A673 (cell line): ENCODE measurements around the gene EDIL3. TPM values are rescaled to one million over a fixed set of nuclear protein-coding genes. Genes with fewer than 3 reads are reported as not detected.
"Not testable (repeated sequence)": the region's sequence is repeated elsewhere in the genome, so short reads cannot be mapped to it uniquely, and the experiment has no call there.

Experiments
- BruUV-seq: library from RNA; stranded (reverse); fragments of 400-500 nt; replicated peaks from 2 replicates; lab custom pipeline; 2021; lab: Mats Ljungman, UMichigan
- CTCF ChIA-PET: fragments of 300-600 bp; sonication (Branson Sonifier 250); formaldehyde crosslinking; loops from one replicate; lab custom pipeline; 2022; ENCODE audit warnings: antibody characterized with exemption; lab: Charles Lee
- POLR2A ChIA-PET: fragments of 300-600 bp; sonication (Branson Sonifier 250); formaldehyde crosslinking; loops from one replicate; lab custom pipeline; 2022; ENCODE audit warnings: antibody characterized with exemption; ENCODE audit not compliant: low non-redundant PET; lab: Charles Lee
- DNase-seq: peaks from one replicate; pipeline ENCODE4 v3.0.0-alpha.2; 2015; ENCODE audit warnings: low spot score
- H3K27ac ChIP-seq: fragments of 200-600 bp; sonication (generic); 2 replicates; pipeline ENCODE4 v1.5.1; 2016; ENCODE audit warnings: mixed run types, low read depth, mild to moderate bottlenecking, mixed read lengths, antibody characterized with exemption, low read length; ENCODE audit not compliant: poor library complexity, severe bottlenecking
- H3K27me3 ChIP-seq: fragments of 200-600 bp; sonication (generic); replicated peaks from 2 replicates; pipeline ENCODE4 v1.6.1; 2017; ENCODE audit warnings: mixed run types, low read depth, mild to moderate bottlenecking, mixed read lengths, antibody characterized with exemption, low read length; ENCODE audit not compliant: insufficient read depth, poor library complexity
- H3K36me3 ChIP-seq: fragments of 200-600 bp; sonication (generic); 2 replicates; pipeline ENCODE4 v1.6.1; 2016; ENCODE audit warnings: mixed run types, mild to moderate bottlenecking, mixed read lengths, antibody characterized with exemption, low read length; ENCODE audit not compliant: insufficient read depth, poor library complexity, severe bottlenecking
- H3K4me1 ChIP-seq: fragments of 200-600 bp; sonication (generic); 2 replicates; pipeline ENCODE4 v1.6.1; 2017; ENCODE audit warnings: mixed run types, mild to moderate bottlenecking, mixed read lengths, antibody characterized with exemption, low read length; ENCODE audit not compliant: insufficient read depth, poor library complexity, severe bottlenecking
- H3K4me3 ChIP-seq: fragments of 200-600 bp; sonication (generic); 2 replicates; pipeline ENCODE4 v1.5.1; 2016; ENCODE audit warnings: low read depth, mixed run types, mild to moderate bottlenecking, mixed read lengths, low read length; ENCODE audit not compliant: poor library complexity, severe bottlenecking
- H3K9me3 ChIP-seq: fragments of 200-600 bp; sonication (generic); 2 replicates; pipeline ENCODE4 v1.6.1; 2016; ENCODE audit warnings: mixed run types, low read depth, mild to moderate bottlenecking, mixed read lengths, antibody characterized with exemption, low read length; ENCODE audit not compliant: poor library complexity, severe bottlenecking
- EZH2 ChIP-seq: fragments of 200-600 bp; sonication (generic); IDR thresholded peaks from 2 replicates; pipeline ENCODE4 v1.6.1; 2017; ENCODE audit warnings: borderline replicate concordance, low read depth, mild to moderate bottlenecking, mixed read lengths, antibody characterized with exemption, low read length; ENCODE audit not compliant: poor library complexity, severe bottlenecking
- intact Hi-C: fragments of 100-400 bp; cut with micrococcal nuclease; formaldehyde crosslinking; loops from one replicate; pipeline ENCODE4 v1.10.0; 2022; ENCODE audit not compliant: unreplicated experiment
- total RNA-seq: library from RNA; stranded (reverse); gene quantifications from 2 replicates; pipeline ENCODE4 v1.2.3, GENCODE V29; 2021
- TF ChIP-seq, protein P1 (sequence below): fragments of 300-800, 200-600 bp; sonication (generic); conservative IDR thresholded peaks from 2 replicates; pipeline ENCODE4 v1.5.1; 2017; ENCODE audit warnings: low read depth, mild to moderate bottlenecking, antibody characterized with exemption, low read length, moderate library complexity, mixed read lengths

Gene EDIL3
- total RNA-seq, 1 experiment from 2014 or later: 4.6 TPM

DNA sequence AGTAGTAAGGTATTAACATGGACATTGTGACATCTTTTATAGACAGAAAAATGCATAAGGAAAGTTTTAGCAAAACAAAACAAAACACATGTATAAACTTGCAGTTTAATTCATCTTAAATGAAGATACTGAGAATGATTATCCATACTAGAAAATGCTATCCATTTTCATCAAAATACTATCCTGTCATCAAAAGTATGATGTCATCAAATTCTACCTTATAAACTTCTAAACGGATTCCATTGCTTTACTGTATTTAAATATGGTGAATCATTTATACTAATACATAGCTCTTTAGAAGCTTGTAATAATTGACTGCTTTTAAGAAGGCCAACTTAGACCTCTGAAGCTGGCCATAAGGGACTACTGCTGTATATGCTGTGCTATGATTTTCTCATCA, 221.0 kb downstream of the EDIL3 start:
- POLR2A ChIA-PET: no interaction called here
- Histone ChIP-seq H3K27ac (no peak overlapping the region), H3K27me3 (no peaks in the 10 kb centered on the region), H3K9me3 (no peaks in the 10 kb centered on the region), H3K4me3 (no peak overlapping the region), H3K36me3 (no peaks in the 10 kb centered on the region), H3K4me1 (no peaks in the 10 kb centered on the region)
- no peak for DNase-seq
- intact Hi-C loops: no loop called here
- TF ChIP-seq, protein P1, sequence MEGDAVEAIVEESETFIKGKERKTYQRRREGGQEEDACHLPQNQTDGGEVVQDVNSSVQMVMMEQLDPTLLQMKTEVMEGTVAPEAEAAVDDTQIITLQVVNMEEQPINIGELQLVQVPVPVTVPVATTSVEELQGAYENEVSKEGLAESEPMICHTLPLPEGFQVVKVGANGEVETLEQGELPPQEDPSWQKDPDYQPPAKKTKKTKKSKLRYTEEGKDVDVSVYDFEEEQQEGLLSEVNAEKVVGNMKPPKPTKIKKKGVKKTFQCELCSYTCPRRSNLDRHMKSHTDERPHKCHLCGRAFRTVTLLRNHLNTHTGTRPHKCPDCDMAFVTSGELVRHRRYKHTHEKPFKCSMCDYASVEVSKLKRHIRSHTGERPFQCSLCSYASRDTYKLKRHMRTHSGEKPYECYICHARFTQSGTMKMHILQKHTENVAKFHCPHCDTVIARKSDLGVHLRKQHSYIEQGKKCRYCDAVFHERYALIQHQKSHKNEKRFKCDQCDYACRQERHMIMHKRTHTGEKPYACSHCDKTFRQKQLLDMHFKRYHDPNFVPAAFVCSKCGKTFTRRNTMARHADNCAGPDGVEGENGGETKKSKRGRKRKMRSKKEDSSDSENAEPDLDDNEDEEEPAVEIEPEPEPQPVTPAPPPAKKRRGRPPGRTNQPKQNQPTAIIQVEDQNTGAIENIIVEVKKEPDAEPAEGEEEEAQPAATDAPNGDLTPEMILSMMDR: no peak
- no peak for TF ChIP-seq EZH2
- CTCF ChIA-PET: no interaction called here
- no TSS peak for BruUV-seq

GRCh38 chr5:84162695-84163094, 222.0 kb downstream of the EDIL3 start:
- no peak overlapping the region for H3K4me3 ChIP-seq
- H3K9me3 ChIP-seq: no peaks in the 10 kb centered on the region
- no peak for DNase-seq
- ChIA-PET CTCF (no interaction called here), POLR2A (no interaction called here)
- no peak for TF ChIP-seq EZH2
- TF ChIP-seq, protein P1: no peak
- H3K4me1 ChIP-seq: no peaks in the 10 kb centered on the region
- H3K27ac ChIP-seq: no peak overlapping the region
- H3K36me3 ChIP-seq: no peaks in the 10 kb centered on the region
- no TSS peak for BruUV-seq
- intact Hi-C loops: no loop called here
- H3K27me3 ChIP-seq: no peaks in the 10 kb centered on the region

DNA sequence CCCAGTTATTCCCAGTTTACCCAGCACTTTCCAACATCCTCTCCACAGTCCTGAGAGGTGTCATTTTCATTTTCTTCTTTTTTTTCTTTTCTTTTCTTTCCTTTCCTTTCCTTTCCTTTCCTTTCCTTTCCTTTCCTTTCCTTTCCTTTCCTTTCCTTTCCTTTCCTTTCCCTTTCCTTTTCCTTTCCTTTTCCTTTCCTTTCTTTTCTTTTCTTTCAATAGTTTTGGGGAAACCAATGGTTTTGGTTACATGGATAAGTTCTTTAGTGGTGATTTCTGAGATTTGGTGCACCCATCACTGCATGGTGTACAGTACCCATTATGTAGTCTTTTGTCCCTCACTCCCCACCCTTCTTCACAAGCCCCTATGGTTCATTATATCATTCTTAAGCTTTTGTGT, 224.0 kb downstream of the EDIL3 start:
- H3K9me3 ChIP-seq, BruUV-seq, POLR2A ChIA-PET, CTCF ChIA-PET, DNase-seq, H3K36me3 ChIP-seq, H3K4me3 ChIP-seq, intact Hi-C loops, H3K27ac ChIP-seq, H3K4me1 ChIP-seq, H3K27me3 ChIP-seq: not testable (repeated sequence)

DNA sequence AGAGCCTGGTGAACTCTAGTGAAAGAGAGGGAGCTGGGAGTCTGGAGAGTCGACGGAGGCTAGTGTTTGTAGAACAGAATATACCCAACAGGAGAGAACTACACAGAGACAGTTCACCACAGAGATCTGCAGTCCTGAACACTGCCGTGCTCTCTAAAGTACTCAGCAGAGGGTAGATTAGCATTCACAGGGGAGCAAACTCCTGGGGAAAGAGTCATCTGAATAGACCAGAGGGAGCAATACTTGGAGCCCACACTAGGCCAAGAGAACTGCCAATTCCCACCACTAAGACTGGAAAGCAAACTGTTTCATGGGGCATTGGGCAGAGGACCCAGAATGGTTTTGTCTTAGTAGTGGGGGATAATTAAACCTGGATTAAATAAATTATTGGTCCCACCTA, 235.6 kb downstream of the EDIL3 start:
- H3K4me1 ChIP-seq: no peaks in the 10 kb centered on the region
- CTCF ChIA-PET: no interaction called here
- H3K27ac ChIP-seq: no peak overlapping the region
- DNase-seq: no peak
- no peaks in the 10 kb centered on the region for H3K36me3 ChIP-seq
- intact Hi-C loops: no loop called here
- no peaks in the 10 kb centered on the region for H3K9me3 ChIP-seq
- no TSS peak for BruUV-seq
- POLR2A ChIA-PET: no interaction called here
- H3K27me3 ChIP-seq: no peaks in the 10 kb centered on the region
- TF ChIP-seq, protein P1: no peak
- no peak for TF ChIP-seq EZH2
- no peak overlapping the region for H3K4me3 ChIP-seq
